ENCODE data around the gene HIP1R. TPM values are rescaled to one million over a fixed set of nuclear protein-coding genes. Genes with fewer than 3 reads are reported as not detected.

HIP1R gene
- polyA plus RNA-seq, 1 experiment, result 7.2 TPM

GRCh38 chr12:122841544-122842321 is 6.5 kb downstream of the HIP1R start:
- Histone ChIP-seq H3K4me3 (ENCODE audit: low read depth, low read length) (no peak overlapping the region), H3K27me3 (ENCODE audit: control insufficient read depth, insufficient read depth, low read length) (no peaks in the 10 kb centered on the region), H3K27ac (ENCODE audit: low read depth, low read length) (peak overlapping the region; percentile 62), H3K9me3 (ENCODE audit: control insufficient read depth, insufficient read depth, low read length) (no peaks in the 10 kb centered on the region; the same call in 1 of the 2 replicates)
- no peak for TF ChIP-seq CTCF (IDR thresholded peaks at IDR 0.05; ENCODE audit: low read depth, low read length)
- ChIA-PET CTCF (interaction anchor here (1.1 kb wide), 1 partner anchor 48 kb away, joined by 3 read pairs; no protein-coding TSS in a partner anchor), POLR2A (no interaction called here)
- DNase-seq (ENCODE audit: low read depth, low spot score), result no peak

- Histone ChIP-seq H3K4me3 (ENCODE audit: low read depth, low read length) (no peak overlapping the region), H3K27ac (ENCODE audit: low read depth, low read length) (no peak overlapping the region), H3K9me3 (ENCODE audit: control insufficient read depth, insufficient read depth, low read length) (no peaks in the 10 kb centered on the region; the same call in 1 of the 2 replicates), H3K27me3 (ENCODE audit: control insufficient read depth, insufficient read depth, low read length) (no peaks in the 10 kb centered on the region)
- no peak for TF ChIP-seq CTCF (IDR thresholded peaks at IDR 0.05; ENCODE audit: low read depth, low read length)
- POLR2A ChIA-PET, result no interaction called here
- CTCF ChIA-PET, result interaction anchor here (0.8 to 1.1 kb wide), 2 partner anchors 49 to 50 kb away, joined by 3 to 4 read pairs; no protein-coding TSS in a partner anchor
- DNase-seq (ENCODE audit: low read depth, low spot score), result no peak
Measured at GRCh38 chr12:122842505-122843405, 7.5 kb downstream of the HIP1R start.

- ChIA-PET POLR2A (no interaction called here), CTCF (interaction anchor here (0.8 kb wide), 1 partner anchor 50 kb away, joined by 4 read pairs; no protein-coding TSS in a partner anchor)
Measured at GRCh38 chr12:122843455-122843854, 8.2 kb downstream of the HIP1R start.

GRCh38 chr12:122844366-122844971 is 9.2 kb downstream of the HIP1R start:
- H3K9me3 ChIP-seq (ENCODE audit: control insufficient read depth, insufficient read depth, low read length), result no peaks in the 10 kb centered on the region
- TF ChIP-seq CTCF (IDR thresholded peaks at IDR 0.05; ENCODE audit: low read depth, low read length), result no peak
- ChIA-PET CTCF (no interaction called here), POLR2A (no interaction called here)
- no peak overlapping the region for H3K4me3 ChIP-seq (ENCODE audit: low read depth, low read length)
- no peaks in the 10 kb centered on the region for H3K27me3 ChIP-seq (ENCODE audit: control insufficient read depth, insufficient read depth, low read length)
- no peak overlapping the region for H3K27ac ChIP-seq (ENCODE audit: low read depth, low read length)
- no peak for DNase-seq (ENCODE audit: low read depth, low spot score)

More at GRCh38 chr12:122843455-122843854, 8.2 kb downstream of the HIP1R start:
- DNase-seq (ENCODE audit: low read depth, low spot score), result no peak
- Histone ChIP-seq H3K27me3 (ENCODE audit: control insufficient read depth, insufficient read depth, low read length) (no peaks in the 10 kb centered on the region), H3K9me3 (ENCODE audit: control insufficient read depth, insufficient read depth, low read length) (no peaks in the 10 kb centered on the region; the same call in 1 of the 2 replicates), H3K4me3 (ENCODE audit: low read depth, low read length) (no peak overlapping the region), H3K27ac (ENCODE audit: low read depth, low read length) (no peak overlapping the region)
- no peak for TF ChIP-seq CTCF (IDR thresholded peaks at IDR 0.05; ENCODE audit: low read depth, low read length)
